Type B pancreatic cell (in vitro differentiated cells): ENCODE results near the gene MFSD6. TPM values are rescaled to one million over a fixed set of nuclear protein-coding genes. Genes with fewer than 3 reads are reported as not detected.
A peak's percentile ranks its signal among the peaks of the same experiment; 100 is the strongest.
"Not testable (repeated sequence)": the region's sequence is repeated elsewhere in the genome, so short reads cannot be mapped to it uniquely, and the experiment has no call there.

Experiments
- DNase-seq: peaks from one replicate; pipeline ENCODE4 v3.0.0; 2021; ENCODE audit warnings: mixed read lengths; ENCODE audit not compliant: unreplicated experiment; ENCODE audit errors: extremely low spot score
- H3K27ac Mint-ChIP-seq: 2 replicates; pipeline ENCODE4 v1.8.0; 2021; ENCODE audit warnings: mild to moderate bottlenecking, mixed read lengths
- H3K27me3 Mint-ChIP-seq: 2 replicates; pipeline ENCODE4 v1.8.0; 2021; ENCODE audit warnings: mixed read lengths
- H3K36me3 Mint-ChIP-seq: 2 replicates; pipeline ENCODE4 v1.8.0; 2021; ENCODE audit warnings: mixed read lengths
- H3K4me1 Mint-ChIP-seq: one replicate; pipeline ENCODE4 v1.8.0; 2021; ENCODE audit warnings: mixed read lengths; ENCODE audit not compliant: unreplicated experiment
- H3K4me3 Mint-ChIP-seq: 2 replicates; pipeline ENCODE4 v1.8.0; 2021; ENCODE audit warnings: mild to moderate bottlenecking, mixed read lengths
- H3K9me3 Mint-ChIP-seq: 2 replicates; pipeline ENCODE4 v1.8.0; 2021; ENCODE audit warnings: mixed read lengths
- total RNA-seq: library from RNA; stranded (reverse); gene quantifications from 2 replicates; pipeline ENCODE4 v1.2.1, GENCODE V29; 2021; ENCODE audit warnings: low replicate concordance
- TF ChIP-seq, protein P1 (sequence below): fragments of 200-600 bp; sonication (generic); conservative IDR thresholded peaks from 2 replicates; pipeline ENCODE4 v1.5.0; 2021; ENCODE audit warnings: antibody characterized with exemption, mild to moderate bottlenecking

MFSD6 gene
- total RNA-seq, 1 donor from 2014 or later = 15.2 TPM

DNA sequence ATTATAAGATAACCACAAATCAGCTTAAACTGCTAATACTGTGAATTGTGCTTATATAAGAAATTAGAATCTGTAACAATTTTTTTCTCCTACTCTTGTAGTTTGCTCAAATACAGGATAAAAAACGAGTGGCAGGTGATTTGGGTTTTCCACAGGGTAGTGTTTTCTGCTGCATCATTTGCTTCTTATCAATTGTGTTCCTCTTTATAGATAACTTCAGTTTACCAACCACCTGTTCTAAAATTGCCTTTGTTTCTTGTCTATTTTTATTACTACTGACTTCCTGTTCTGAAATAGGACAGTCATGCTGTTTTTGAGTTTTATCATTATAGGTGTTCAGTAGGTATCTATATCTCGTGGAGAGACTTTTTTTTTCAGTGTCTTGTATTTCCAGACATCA, 56.9 kb downstream of the MFSD6 start:
- TF ChIP-seq, protein P1, sequence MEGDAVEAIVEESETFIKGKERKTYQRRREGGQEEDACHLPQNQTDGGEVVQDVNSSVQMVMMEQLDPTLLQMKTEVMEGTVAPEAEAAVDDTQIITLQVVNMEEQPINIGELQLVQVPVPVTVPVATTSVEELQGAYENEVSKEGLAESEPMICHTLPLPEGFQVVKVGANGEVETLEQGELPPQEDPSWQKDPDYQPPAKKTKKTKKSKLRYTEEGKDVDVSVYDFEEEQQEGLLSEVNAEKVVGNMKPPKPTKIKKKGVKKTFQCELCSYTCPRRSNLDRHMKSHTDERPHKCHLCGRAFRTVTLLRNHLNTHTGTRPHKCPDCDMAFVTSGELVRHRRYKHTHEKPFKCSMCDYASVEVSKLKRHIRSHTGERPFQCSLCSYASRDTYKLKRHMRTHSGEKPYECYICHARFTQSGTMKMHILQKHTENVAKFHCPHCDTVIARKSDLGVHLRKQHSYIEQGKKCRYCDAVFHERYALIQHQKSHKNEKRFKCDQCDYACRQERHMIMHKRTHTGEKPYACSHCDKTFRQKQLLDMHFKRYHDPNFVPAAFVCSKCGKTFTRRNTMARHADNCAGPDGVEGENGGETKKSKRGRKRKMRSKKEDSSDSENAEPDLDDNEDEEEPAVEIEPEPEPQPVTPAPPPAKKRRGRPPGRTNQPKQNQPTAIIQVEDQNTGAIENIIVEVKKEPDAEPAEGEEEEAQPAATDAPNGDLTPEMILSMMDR = no peak
- H3K9me3 Mint-ChIP-seq = no peaks in the 10 kb centered on the region
- H3K4me3 Mint-ChIP-seq = no peak overlapping the region
- H3K36me3 Mint-ChIP-seq = peaks cover 3% of the 10 kb centered on the region
- H3K27me3 Mint-ChIP-seq = no peaks in the 10 kb centered on the region
- DNase-seq = no peak
- H3K4me1 Mint-ChIP-seq = peaks cover 29% of the 10 kb centered on the region
- H3K27ac Mint-ChIP-seq = no peak overlapping the region

DNA sequence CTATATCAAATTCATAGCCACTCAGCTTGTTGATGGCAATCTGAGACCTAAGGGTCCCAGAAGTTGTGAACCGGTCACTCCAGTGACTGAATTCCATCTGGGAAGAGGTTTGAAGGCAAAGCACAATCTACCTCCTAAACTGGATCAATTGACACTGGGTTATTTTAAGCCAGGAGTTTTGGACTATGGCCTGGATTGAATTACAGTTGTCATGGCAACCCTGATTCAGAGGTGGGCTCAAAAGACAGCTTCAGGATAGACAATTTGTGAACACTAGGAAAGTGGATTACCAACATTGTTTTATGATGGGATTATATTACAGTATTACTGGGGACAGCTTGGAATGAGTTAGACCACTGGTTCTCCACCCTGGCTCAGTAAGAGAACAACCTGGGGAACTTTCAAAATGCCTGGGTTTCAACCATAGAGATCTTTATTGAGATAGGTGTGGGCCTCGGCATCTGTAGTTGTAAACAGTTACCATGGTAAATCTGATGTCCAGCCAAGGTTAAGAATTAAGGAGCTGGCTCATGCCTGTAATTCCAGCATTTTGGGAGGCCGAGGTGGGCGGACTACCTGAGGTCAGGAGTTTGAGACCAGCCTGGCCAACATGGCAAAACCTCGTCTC, 58.8 kb downstream of the MFSD6 start:
- Mint-ChIP-seq H3K9me3 (no peaks in the 10 kb centered on the region), H3K4me3 (no peak overlapping the region), H3K36me3 (peaks cover 3% of the 10 kb centered on the region), H3K27ac (peak overlapping the region; percentile 50), H3K4me1 (peaks cover 32% of the 10 kb centered on the region), H3K27me3 (no peaks in the 10 kb centered on the region)
- DNase-seq = no peak
- TF ChIP-seq, protein P1 = no peak

DNA sequence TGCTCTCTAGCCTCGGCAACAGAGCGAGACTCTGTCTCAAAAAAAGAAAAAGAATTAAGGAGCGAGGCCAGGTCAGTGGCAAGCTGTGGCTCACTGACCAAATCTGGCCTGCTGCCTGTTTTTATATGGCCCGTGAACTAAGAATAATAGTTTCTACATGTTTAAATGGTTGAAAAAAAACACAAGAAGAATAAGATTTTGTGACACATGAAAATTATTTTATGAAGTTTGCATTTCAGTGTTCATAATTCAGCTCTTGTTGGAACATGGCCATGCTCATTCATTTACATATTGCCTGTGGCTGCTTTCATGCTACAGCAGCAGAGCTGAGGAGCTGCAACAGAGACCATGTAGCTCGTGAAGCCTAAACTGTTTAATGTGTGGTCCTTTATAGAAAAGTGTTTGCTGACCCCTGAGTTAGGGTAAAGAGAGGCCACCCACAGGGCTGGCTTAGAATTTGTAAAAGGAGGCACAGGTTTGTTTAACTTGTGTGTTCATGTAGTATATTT, 59.5 kb downstream of the MFSD6 start:
- Mint-ChIP-seq H3K9me3 (peaks cover 5% of the 10 kb centered on the region), H3K27ac (peak overlapping the region; percentile 77), H3K4me1 (peaks cover 32% of the 10 kb centered on the region), H3K36me3 (peaks cover 7% of the 10 kb centered on the region), H3K4me3 (no peak overlapping the region), H3K27me3 (no peaks in the 10 kb centered on the region)
- TF ChIP-seq, protein P1 = no peak
- no peak for DNase-seq

DNA sequence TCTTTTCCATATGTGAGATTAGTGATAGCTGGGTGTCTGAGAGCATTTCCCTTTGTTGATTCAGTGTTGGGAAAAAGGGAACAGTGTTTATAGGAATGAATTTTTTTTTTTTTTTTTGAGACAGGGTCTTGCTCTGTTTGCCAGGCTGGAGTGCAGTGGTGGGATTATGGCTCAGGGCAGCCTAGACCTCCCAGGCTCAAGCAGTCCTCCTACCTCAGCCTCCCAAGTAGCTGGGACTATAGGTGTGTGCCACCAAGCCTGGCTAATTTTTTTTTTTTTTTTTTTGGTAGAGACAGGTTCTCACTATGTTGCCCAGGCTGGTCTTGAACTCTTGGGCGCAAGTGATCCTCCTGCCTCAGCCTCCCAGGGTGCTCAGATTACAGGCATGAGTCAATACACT, 60.2 kb downstream of the MFSD6 start:
- not testable (repeated sequence) for H3K9me3 Mint-ChIP-seq, DNase-seq, H3K36me3 Mint-ChIP-seq, H3K27me3 Mint-ChIP-seq
- Mint-ChIP-seq H3K4me1 (peaks cover 32% of the 10 kb centered on the region), H3K4me3 (peak overlapping the region; percentile 55), H3K27ac (peak overlapping the region; percentile 81)

DNA sequence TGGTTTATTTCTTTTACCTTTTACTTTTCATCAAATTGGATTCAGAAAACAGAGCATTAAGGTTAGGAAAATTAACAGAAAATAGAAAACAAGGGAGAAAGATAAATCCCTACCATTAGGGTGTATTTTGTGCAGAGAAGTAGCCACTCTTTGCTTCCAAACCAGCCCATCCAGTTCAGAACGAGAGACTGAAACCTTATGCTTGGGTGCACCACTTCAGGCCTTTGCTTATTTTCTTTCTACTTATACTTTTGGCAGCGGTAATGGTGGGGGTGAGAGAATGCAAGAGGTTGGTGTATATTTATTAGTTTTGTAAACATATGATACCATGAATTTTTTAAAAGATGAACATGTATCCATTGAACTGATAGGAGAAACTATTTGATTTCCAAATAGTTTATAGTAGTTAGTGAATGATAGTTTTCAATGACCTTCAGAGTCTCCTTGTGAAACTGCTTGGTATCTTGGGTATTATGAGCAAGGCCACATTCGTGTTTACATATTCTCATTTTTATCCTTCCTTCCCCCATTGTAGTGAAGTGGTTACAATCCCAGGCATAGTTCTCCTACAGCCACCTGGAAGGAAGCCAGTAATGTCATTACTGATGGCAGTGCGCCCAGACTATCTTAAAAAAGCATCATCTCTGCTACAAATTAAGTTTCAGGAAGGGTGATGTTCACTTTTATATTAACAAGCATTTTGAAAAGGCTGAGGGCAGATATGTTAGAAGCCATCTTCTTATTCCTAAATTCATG, 60.8 kb downstream of the MFSD6 start:
- H3K4me1 Mint-ChIP-seq = peaks cover 32% of the 10 kb centered on the region
- H3K27me3 Mint-ChIP-seq = no peaks in the 10 kb centered on the region
- TF ChIP-seq, protein P1 = no peak
- H3K27ac Mint-ChIP-seq = peak overlapping the region; percentile 81
- H3K36me3 Mint-ChIP-seq = peaks cover 7% of the 10 kb centered on the region
- H3K4me3 Mint-ChIP-seq = peak overlapping the region; percentile 55
- peaks cover 5% of the 10 kb centered on the region for H3K9me3 Mint-ChIP-seq
- DNase-seq = no peak

DNA sequence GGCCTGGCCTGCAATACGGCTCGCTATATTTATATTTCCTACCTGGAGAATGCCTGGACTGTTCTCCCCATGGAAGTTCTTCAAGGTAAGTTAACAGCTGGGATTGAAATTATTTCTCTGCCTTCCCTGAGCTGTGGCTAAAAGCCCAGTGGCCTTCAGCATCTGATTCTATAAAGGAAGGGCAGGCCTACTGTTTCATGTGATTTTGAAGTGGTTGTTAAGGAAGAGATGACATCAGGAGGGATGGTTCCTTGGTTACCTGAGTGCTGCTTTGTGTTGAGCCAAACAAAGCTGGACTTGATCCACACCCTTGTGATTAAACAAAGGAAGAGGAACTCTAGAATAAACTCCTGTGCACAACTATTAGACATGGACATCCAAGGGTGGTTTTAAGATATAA, 61.6 kb downstream of the MFSD6 start:
- Mint-ChIP-seq H3K4me1 (peaks cover 32% of the 10 kb centered on the region), H3K4me3 (no peak overlapping the region), H3K27ac (peak overlapping the region; percentile 81)

More for the DNA sequence above, 61.6 kb downstream of the MFSD6 start:
- Mint-ChIP-seq H3K36me3 (peaks cover 7% of the 10 kb centered on the region), H3K27me3 (no peaks in the 10 kb centered on the region), H3K9me3 (peaks cover 5% of the 10 kb centered on the region)
- DNase-seq = no peak
- TF ChIP-seq, protein P1 = no peak
